ENCODE measurements around the gene MEMO1.
"Not testable (repeated sequence)": the region's sequence is repeated elsewhere in the genome, so short reads cannot be mapped to it uniquely, and the experiment has no call there.

MEMO1 gene

GRCh38 chr2:32010670-32011484 lies at the start of gene MEMO1:
Gene MEMO1, minus strand, starts transcription at chr2:32011008. Its CDS starts 761 bp downstream, at chr2:32010247.
- peak; percentile 94 for DNase-seq

DNA sequence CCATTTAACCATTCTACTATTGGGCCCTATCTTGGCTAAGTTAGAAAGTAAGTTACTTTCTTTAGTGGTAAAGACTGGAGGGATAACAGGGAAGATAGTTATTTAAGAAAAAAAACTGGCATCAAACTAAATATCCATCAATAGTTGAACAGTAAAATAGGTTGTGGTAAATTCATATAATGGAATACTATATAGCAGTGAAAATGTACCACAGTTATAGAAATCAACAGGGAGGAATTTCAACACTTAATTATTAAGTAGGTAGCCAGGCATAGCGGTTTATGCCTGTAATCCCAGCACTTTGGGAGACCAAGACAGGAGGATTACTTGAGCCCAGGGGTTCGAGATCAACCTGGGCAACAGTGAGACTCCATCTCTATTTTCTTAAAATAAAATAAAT lies 49.5 kb upstream of the MEMO1 start:
- no peak for DNase-seq

DNA sequence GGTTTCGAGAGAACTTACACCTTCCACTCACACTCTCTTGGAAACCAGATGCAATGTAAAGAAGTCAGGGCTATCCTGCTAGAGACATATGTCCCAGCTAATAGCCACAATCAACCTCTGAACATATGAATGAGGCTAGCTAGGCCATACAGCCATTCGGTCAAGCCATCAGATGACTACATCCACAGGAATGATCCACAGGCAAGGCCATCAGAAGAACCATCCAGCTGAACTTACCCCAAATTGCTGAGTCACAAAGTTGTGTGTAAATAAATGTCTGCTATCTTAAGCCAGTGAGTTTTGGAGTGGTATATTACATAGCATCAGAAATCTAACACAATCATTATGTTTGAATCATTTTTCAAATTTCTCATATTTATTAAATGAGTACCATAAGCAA lies 47.3 kb upstream of the MEMO1 start:
- DNase-seq: no peak

DNA sequence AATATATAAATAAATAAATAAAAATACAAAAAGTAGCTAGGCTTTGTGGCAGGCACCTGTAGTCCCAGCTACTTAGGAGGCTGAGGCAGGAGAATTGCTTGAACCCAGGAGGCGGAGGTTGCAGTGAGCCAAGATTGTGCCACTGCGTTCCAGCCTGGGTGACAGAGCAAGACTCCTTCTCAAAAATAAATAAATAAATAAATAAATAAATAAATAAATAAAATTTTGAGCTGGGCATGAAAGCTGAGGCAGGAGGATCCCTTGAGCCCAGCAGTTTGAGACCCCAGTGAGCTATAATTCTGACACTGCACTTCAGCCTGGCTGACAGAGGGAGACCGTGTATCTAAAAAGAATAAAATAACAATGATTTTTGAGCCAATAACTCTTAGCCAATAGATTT lies 43.8 kb upstream of the MEMO1 start:
- not testable (repeated sequence) for DNase-seq

DNA sequence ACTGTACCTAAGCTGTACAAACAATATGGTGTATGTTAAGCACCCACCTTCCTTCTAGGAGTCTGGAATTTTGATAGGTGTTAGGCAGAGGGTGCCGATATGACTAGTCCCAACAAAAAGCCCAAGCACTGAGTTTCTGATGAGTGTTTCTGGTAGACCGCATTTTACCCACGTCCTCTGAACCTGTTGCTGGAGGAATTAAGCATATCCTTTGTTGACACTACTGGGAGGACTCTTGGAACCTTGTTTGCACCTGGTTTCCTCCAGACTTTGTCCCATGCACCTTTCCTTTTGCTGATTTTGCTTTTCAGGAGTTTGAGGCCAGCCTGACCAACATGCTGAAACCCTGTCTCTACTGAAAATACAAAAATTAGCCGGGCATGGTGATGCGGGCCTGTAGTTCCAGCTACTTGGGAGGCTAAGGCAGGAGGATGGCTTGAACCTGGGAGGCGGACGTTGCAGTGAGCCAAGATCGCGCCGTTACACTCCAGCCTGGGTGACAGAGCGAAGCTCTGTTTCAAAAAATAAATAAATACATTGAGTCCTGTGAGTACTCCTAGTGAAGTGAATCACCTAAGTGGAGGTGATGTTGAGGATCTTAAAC lies 41.1 kb upstream of the MEMO1 start:
- no peak for DNase-seq

DNA sequence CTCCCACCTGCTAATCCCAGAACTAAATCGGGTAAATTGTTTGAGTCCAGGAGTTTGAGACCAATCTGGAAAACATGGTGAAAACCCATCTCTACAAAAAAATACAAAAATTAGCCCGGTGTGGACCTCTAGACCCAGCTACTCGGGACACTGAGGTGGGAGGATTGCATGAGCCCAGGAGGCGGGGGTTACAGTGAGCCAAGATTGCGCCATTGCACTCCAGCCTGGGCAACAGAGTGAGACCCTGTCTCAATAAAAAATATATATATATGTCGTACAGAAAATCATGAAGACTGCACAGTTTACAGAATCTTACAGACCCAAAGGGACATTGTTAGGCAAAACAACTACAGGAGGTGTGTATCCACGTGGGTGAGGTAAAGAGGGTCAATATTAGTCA lies 32.8 kb upstream of the MEMO1 start:
- DNase-seq: no peak

- peak; percentile 92 for DNase-seq
Measured at GRCh38 chr2:32039447-32040219, 28.8 kb upstream of the MEMO1 start, which contains the start of gene DPY30. Gene DPY30, minus strand, starts transcription at chr2:32039805. Its CDS starts 349 bp downstream, at chr2:32039456.

- not testable (repeated sequence) for DNase-seq
Measured at GRCh38 chr2:32034198-32034887, 23.5 kb upstream of the MEMO1 start.

DNA sequence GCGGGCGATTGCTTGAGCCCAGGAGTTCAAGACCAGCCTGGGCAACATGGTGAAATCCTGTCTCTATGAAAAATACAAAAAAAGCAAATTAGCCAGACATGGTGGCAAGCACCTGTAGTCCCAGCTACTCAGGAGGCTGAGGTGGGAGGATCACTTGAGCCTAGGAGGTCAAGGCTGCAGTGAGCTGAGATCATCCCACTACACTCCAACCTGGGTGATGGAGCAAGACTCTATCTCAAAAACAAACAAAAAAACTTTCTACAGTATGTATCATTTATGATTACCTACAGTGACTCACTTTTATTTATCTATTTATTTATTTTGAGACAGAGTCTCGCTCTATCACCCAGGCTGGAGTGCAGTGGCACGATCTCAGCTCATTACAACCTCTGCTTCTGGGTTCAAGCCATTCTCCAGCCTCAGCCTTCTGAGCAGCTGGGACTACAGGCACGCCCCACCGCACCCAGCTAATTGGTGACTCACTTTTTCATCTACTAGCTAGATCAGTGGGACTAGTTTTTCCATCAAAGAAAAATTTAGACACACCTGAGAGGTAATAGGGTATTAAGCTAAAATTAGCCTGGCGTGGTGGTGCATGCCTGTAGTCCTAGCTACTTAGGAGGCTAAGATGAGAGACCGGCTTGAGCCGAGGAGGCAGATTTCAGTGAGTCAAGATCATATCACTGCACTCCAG lies 8.1 kb upstream of the MEMO1 start:
- DNase-seq: not testable (repeated sequence)

DNA sequence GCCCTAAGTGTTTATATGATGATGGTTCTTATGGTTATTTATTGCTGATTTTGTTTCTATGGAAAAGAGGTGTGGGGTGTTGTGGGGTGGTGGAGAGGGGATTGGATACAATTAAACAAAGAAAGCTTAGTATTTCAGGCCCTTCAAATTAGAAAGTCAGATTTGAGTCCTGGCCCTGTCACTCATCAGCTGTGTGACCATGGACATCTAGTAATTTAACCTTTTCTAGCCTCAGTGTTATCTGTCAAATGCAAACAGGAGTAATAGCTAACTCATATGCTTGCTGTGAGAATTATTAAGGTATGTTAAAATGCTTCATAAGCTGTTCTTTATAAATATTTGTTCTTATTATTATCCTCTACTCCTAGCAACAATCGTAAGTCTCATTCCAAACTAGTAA lies 2.1 kb upstream of the MEMO1 start:
- DNase-seq: no peak

DNA sequence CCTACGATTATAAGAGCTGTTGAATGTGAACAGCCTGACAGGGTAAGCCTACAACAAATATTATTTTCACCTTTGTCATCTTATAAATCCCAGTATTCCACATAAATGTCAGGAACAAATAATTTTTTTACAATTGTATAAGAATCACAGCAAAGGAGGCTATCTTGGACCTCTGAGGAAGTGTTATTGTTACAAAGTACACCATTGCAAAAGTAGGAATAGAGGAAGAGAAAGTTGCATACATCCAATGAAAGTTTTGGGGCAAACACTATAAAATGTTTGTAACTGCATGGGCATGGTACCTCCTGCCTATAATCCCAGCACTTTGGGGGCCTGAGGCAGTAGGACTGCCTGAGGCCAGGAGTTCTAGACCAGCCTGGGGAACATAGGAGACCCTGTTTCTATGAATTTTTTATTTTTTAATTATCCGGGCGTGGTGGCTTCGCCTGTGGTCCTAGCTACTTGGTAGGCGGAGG lies 715 bp upstream of the MEMO1 start:
- no peak for DNase-seq

DNA sequence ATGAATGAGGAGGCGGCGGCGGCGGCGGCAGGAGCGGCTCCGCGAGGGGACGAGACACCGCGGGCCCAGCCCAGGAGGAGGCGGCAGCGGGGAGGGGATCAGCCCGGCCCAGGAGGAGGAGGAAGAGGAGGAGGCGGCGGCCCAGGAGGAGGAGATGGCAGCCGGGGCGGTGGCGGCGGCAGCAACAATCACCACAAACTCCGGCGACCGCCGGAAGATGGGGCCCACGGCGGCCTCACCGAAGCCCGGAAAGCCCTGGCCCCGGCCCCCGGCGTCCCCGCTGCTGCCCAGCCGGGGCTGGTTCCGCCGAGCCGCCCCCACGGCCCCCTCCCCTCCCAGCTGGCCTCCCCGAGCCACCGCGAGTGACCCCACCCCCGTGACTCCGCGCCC lies 533 bp downstream of the MEMO1 start:
- DNase-seq: peak; percentile 71

DNA sequence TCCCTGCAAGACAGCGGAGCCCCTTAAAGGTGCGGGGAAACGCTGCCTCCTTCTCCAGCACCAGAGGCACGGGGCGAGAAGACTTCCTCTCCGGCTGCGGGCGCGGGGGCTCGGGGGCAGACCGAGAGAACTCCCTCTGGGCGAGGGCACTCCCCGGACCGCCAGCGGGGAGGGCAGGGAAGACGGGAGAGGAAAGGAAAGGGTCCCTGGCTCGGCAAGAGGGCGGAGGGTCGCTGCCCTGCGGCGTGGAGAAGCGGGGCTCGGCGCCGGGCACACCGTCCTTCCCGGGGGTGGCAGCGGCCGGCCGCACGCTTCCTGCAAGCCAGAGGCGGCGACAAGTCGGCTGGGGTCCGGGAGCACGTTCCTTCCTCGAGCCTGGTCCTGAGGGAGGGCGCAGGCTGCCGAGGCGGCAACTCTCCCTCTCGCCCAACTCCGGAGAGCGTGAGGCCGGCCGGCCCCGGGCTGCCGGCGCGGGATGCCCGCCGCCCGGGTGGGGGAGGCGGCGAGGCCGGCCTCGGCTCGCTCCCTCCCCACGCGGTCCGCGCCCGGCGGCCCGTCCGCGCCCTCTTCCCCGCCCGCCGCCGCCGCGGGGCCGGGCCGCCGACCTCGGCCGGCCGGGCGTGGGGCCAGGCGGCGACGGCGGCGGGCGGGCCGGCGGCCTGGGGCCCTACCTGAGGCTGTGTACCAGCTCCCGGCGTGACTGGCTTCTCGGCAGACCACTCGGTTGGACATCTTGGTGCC lies 1.1 kb downstream of the MEMO1 start:
- peak; percentile 57 for DNase-seq

- peak; percentile 38 for DNase-seq
Measured at GRCh38 chr2:32008805-32009515, 1.8 kb downstream of the MEMO1 start.

DNA sequence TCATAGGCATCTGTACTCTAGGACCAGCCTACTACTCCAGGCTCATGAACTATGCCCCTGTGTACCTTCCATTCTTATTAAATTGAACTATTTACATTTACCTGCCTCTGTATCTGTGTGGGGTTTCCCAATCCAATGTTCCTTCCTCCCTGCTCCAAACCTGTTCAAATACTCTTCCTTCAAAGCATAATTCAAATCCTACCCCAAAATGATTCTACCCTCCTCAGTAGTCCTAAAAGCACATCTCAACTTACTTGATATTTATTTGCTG lies 3.8 kb downstream of the MEMO1 start:
- no peak for DNase-seq

DNA sequence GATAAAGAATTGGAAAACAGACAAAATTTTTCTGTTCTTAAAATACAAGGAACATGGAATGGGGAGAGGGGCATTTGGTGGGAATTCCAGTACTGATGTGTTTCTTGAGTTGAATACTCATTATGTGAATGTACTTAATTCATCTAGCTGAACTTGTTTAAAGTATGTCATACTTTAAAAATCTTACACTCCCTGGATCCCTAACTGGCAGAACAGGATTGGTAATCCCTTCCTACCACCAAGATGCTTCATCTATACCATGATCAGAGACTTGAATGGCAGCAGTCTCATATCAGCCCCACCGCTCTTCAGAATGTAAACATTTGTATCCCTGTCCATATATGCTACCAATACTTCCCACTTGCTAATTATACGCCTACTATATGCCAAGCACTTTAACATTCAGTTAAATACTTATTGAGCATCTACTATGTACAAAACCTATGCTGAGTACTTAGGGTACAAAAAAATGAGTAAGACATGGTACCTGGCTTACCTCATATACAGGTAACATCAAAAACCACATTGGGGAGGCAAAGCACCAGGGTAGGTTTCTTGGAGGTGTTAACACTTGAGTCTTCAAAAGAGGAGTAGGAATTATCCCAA lies 5.3 kb downstream of the MEMO1 start:
- DNase-seq: no peak

DNA sequence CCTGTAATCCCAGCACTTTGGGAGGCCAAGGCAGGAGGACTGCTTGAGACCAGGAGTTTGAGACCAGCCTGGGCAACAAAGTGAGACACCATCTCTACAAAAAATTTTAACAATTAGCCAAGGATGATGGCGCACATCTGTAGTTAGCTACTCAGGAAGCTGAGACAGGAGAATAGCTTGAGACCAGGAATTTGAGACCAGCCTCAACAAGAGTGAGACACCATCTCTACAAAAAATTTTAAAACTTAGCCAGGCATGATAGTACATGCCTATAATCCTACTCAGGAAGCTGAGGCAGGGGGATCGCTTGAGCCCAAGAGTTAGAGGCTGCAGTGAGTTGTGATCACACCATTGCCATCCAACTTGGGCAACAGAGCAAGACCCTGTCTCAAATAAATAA lies 7.0 kb downstream of the MEMO1 start:
- no peak for DNase-seq

- DNase-seq: no peak
Measured at GRCh38 chr2:32002406-32002805, 8.4 kb downstream of the MEMO1 start.

GRCh38 chr2:31999438-31999837 lies 11.4 kb downstream of the MEMO1 start:
- no peak for DNase-seq

DNA sequence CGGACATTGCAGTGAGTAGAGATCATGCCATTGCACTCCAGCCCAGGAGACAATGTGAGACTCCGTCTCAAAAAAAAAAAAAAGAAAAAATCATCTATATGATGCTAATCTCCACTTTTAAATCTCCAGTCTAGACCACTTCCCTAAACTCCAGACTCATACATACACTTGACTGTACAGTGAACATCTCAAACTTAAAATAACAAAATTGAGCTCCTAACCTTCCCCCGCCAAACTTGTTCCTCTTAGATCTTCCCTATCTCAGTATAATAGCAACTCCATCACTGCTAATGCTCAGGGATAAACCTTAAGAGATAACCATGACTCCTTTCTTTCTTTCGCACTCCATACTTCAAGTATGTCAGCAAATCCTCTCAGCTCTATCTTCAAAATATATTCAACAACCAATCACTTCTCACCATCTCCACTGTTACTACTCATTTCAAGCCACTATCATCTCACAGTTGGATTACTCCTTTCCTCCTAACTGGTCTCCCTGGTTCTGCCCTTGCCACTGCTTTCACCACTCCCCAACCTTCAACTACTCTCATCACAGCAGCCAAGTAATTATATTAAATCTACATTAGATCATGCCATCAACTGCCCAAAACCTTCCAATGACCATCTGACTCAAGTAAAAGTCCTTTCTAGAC lies 12.0 kb downstream of the MEMO1 start:
- no peak for DNase-seq

All from stimulated activated CD8-positive, alpha-beta memory T cell treated with anti-CD3 and anti-CD28 coated beads, Interleukin-4, amount 100 ng/mL, for 48 hours (primary cell).